ENCODE results near the gene FAM107A.

DNA sequence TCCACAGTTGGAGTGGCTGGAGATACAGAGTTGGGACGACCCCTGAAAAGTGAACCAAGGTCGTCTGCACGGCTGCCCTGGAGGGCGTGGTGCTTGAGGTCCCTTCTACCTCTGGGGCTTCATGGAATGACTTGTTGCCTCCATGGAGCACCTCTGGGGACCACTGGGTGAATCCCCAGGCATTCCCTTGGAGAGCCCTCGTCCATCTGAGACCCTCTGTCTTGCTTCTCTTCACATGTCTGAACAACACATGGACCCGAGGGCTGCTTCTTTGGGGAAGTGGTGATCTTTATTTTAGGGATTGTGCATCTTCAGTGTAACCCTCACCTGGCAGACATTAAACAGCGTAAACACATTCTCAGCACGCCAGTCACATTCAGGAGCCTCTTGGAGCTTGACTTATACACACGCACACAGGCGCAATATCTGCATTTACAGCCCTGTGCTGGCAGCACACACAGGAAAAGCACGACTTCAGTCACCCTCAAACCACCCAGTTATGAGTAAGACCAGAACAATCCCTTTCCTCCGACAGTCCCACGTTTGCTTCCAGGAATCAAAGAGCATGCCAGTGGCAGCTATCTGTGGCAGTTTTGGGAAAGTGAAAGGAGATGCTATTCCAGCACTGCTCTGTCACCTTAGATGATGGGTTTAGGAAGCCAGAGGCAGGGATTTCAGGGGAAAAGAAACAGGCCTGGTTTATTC is 12.6 kb downstream of the FAM107A start:
- no peak for TF ChIP-seq NONO (IDR thresholded peaks at IDR 0.05)
- no peak for TF ChIP-seq NONO (CRISPR knock-in tag; conservative IDR thresholded peaks at IDR 0.05)
- TF ChIP-seq, protein P1, sequence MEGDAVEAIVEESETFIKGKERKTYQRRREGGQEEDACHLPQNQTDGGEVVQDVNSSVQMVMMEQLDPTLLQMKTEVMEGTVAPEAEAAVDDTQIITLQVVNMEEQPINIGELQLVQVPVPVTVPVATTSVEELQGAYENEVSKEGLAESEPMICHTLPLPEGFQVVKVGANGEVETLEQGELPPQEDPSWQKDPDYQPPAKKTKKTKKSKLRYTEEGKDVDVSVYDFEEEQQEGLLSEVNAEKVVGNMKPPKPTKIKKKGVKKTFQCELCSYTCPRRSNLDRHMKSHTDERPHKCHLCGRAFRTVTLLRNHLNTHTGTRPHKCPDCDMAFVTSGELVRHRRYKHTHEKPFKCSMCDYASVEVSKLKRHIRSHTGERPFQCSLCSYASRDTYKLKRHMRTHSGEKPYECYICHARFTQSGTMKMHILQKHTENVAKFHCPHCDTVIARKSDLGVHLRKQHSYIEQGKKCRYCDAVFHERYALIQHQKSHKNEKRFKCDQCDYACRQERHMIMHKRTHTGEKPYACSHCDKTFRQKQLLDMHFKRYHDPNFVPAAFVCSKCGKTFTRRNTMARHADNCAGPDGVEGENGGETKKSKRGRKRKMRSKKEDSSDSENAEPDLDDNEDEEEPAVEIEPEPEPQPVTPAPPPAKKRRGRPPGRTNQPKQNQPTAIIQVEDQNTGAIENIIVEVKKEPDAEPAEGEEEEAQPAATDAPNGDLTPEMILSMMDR (CRISPR knock-in tag; IDR thresholded peaks at IDR 0.05) = no peak
- no peak for TF ChIP-seq POLR2A (IDR thresholded peaks at IDR 0.05; ENCODE audit: insufficient read depth in 1 of 2, low read depth in 2 of 2, low read length in 2 of 2)
- TF ChIP-seq ZBTB38 (CRISPR knock-in tag; IDR thresholded peaks at IDR 0.05) = no peak
- TF ChIP-seq NFRKB (IDR thresholded peaks at IDR 0.05) = no peak
- TF ChIP-seq PHF8 (CRISPR knock-in tag; IDR thresholded peaks at IDR 0.05) = no peak
- TF ChIP-seq EP300 (IDR thresholded peaks at IDR 0.05; ENCODE audit: low read depth in 2 of 2, low read length in 2 of 2) = no peak
- TF ChIP-seq EP300 (CRISPR knock-in tag; IDR thresholded peaks at IDR 0.05; ENCODE audit: borderline replicate concordance) = no peak
- TF ChIP-seq SIN3A (IDR thresholded peaks at IDR 0.05; ENCODE audit: borderline replicate concordance, low read depth, low read length) = no peak
- no peak for TF ChIP-seq NFATC3 (CRISPR knock-in tag; IDR thresholded peaks at IDR 0.05)
- TF ChIP-seq NCOR1 (IDR thresholded peaks at IDR 0.05; ENCODE audit: borderline replicate concordance, low read length) = no peak

Data from HepG2 (cell line).